A549 treated with AZD9567 at 1 μM for 4 hours (cell line): ENCODE results near the gene HLF. TPM values are rescaled to one million over a fixed set of nuclear protein-coding genes. Genes with fewer than 3 reads are reported as not detected.

Experiments used
- total RNA-seq: library from RNA; stranded (reverse); fragments of 200-300 nt; extraction: Qiagen RNA extraction; gene quantifications from 5 replicates; pipeline ENCODE4 v1.2.3, GENCODE V29; 2022; ENCODE audit not compliant: insufficient read depth

Gene HLF
- 0.07 to 0.20 TPM (median 0.10 TPM) in 4 of 5 replicates, not detected in the other for total RNA-seq

GRCh38 chr17:55264645-55265298 lies at the start of gene HLF:
HLF (plus strand) TSS chr17:55264960; CDS start chr17:55265485, 525 bp downstream.

Other genes starting within 250 kb of the HLF start
- gene MMD, start 156.9 kb downstream of the HLF start, total RNA-seq: 22.5 to 31.1 TPM (median 26.6 TPM) in 5 replicates
- not detected in 5 replicates for gene SMIM36, start 246.5 kb downstream of the HLF start, total RNA-seq